GM12892 (cell line): ENCODE results near the gene CD5L.

Experiments
- POLR2A ChIP-seq: IDR thresholded peaks from 2 replicates; pipeline ENCODE4 v1.6.1; 2011; ENCODE audit warnings: low read depth, low read length, control low read depth
- POLR2AphosphoS5 ChIP-seq: IDR thresholded peaks from 2 replicates; pipeline ENCODE4 v1.6.1; 2011; ENCODE audit warnings: low read depth, low read length, control low read depth

- TF ChIP-seq POLR2A = no peak
- TF ChIP-seq POLR2AphosphoS5 = no peak
These were observed 41.6 kb downstream of the CD5L start for GRCh38 chr1:157799996-157800395.
